ENCODE results near the gene FALEC.
A peak's percentile ranks its signal among the peaks of the same experiment; 100 is the strongest.

Gene FALEC

DNA sequence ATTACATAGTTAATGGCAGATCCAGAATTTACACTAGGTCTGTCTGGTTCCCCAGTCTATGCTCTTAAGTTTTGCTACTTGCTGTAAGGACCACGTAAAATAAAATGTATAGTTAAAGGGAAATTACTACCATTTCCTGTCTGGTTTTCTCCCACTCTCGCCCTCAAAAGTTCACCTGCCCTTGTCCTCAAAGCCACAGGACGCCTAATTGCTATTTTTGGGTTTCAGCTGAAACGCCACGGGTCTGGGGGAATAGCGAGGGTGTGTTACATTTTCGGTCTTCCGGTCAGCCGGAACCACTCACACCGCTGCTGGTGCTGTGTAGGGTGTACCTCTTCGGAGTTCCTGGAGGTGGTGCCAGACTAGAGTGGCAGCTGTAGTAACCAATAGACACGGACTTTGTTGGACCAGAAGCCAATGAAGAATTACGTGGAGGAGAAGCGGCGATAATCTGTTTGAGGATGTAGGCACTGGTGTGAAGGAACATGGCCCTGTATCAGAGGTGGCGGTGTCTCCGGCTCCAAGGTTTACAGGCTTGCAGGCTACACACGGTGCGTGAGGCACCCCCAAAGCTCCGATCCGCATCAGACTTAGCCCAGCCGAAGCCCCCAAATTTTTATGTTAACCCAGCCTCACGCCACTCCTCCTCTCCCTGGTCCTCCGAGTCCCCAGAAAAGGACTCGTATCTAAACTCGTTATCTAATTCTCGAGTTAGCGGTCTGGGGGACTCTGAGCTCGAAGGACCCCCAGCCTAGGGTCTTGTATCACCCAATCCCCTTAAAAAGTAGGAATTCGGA is 28.4 kb upstream of the FALEC start, which contains the start of gene TARS2:
TARS2 (plus strand) TSS at position 454 of the 797 bp plus-strand sequence; CDS start at position 486, 32 bp downstream.
- TF ChIP-seq, protein P1, sequence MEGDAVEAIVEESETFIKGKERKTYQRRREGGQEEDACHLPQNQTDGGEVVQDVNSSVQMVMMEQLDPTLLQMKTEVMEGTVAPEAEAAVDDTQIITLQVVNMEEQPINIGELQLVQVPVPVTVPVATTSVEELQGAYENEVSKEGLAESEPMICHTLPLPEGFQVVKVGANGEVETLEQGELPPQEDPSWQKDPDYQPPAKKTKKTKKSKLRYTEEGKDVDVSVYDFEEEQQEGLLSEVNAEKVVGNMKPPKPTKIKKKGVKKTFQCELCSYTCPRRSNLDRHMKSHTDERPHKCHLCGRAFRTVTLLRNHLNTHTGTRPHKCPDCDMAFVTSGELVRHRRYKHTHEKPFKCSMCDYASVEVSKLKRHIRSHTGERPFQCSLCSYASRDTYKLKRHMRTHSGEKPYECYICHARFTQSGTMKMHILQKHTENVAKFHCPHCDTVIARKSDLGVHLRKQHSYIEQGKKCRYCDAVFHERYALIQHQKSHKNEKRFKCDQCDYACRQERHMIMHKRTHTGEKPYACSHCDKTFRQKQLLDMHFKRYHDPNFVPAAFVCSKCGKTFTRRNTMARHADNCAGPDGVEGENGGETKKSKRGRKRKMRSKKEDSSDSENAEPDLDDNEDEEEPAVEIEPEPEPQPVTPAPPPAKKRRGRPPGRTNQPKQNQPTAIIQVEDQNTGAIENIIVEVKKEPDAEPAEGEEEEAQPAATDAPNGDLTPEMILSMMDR (IDR thresholded peaks at IDR 0.05; ENCODE audit: low read depth, low read length, missing control alignments) = no peak
- peak; percentile 97 for DNase-seq (ENCODE audit: low read depth)
- in situ Hi-C loops (cut with HindIII; ENCODE audit: low sequenced_read_pairs) = no loop called here
- H3K4me3 ChIP-seq (ENCODE audit: low read depth, low read length) = peak within 1 kb of the TSS; percentile 67

DNA sequence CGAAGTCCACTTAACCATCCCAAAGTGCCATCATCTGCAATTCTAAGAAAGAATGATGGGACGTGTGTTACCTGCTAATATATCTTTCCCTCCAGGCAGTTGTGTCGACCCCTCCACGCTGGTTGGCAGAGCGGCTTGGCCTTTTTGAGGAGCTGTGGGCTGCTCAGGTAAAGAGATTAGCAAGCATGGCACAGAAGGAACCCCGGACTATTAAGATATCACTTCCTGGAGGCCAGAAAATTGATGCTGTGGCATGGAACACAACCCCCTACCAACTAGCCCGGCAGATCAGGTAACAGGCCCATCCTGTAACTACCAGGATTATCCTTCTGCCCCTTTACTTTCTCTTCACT is 27.8 kb upstream of the FALEC start:
- H3K4me3 ChIP-seq (ENCODE audit: low read depth, low read length) = peak overlapping the region; percentile 67
- TF ChIP-seq, protein P1 (IDR thresholded peaks at IDR 0.05; ENCODE audit: low read depth, low read length, missing control alignments) = no peak
- in situ Hi-C loops (cut with HindIII; ENCODE audit: low sequenced_read_pairs) = no loop called here
- no peak for DNase-seq (ENCODE audit: low read depth)

DNA sequence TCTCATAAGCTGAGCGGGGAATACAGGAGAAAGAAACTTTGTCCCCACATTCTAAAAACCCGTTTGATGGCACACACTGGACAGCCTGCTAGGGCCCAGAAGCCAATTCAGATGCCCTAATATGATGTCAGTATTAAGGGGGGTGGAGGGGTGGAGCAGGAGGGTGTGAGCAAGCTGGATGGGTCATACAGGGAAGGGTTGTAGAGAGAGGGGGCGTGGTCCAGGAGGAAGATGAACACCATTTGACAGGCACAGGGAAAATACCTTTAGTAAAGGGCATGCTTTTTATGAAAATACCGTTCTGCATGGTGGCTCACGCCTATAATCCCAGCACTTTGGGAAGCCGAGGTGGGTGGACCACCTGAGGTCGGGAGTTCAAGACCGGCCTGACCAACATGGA is 22.4 kb upstream of the FALEC start:
- DNase-seq (ENCODE audit: low read depth) = no peak
- in situ Hi-C loops (cut with HindIII; ENCODE audit: low sequenced_read_pairs) = no loop called here
- no peak overlapping the region for H3K4me3 ChIP-seq (ENCODE audit: low read depth, low read length)
- TF ChIP-seq, protein P1 (IDR thresholded peaks at IDR 0.05; ENCODE audit: low read depth, low read length, missing control alignments) = no peak

- TF ChIP-seq, protein P1 (IDR thresholded peaks at IDR 0.05; ENCODE audit: low read depth, low read length, missing control alignments) = no peak
- in situ Hi-C loops (cut with HindIII; ENCODE audit: low sequenced_read_pairs) = no loop called here
- H3K4me3 ChIP-seq (ENCODE audit: low read depth, low read length) = no peak overlapping the region
- no peak for DNase-seq (ENCODE audit: low read depth)
Measured at GRCh38 chr1:150498342-150498741, 17.2 kb upstream of the FALEC start.

- TF ChIP-seq, protein P1 (IDR thresholded peaks at IDR 0.05; ENCODE audit: low read depth, low read length, missing control alignments) = no peak
- no peak for DNase-seq (ENCODE audit: low read depth)
- in situ Hi-C loops (cut with HindIII; ENCODE audit: low sequenced_read_pairs) = no loop called here
- H3K4me3 ChIP-seq (ENCODE audit: low read depth, low read length) = no peak overlapping the region
Measured at GRCh38 chr1:150505431-150505830, 10.1 kb upstream of the FALEC start.

GRCh38 chr1:150507912-150508864 is 7.4 kb upstream of the FALEC start, which contains the start of gene ECM1:
ECM1 (plus strand) TSS chr1:150508109; CDS start chr1:150508210, 101 bp downstream.
- peak within 1 kb of the TSS; percentile 15 for H3K4me3 ChIP-seq (ENCODE audit: low read depth, low read length)
- no peak for DNase-seq (ENCODE audit: low read depth)
- TF ChIP-seq, protein P1 (IDR thresholded peaks at IDR 0.05; ENCODE audit: low read depth, low read length, missing control alignments) = no peak
- in situ Hi-C loops (cut with HindIII; ENCODE audit: low sequenced_read_pairs) = no loop called here
